ENCODE measurements around the gene TNFRSF18.

Gene TNFRSF18

DNA sequence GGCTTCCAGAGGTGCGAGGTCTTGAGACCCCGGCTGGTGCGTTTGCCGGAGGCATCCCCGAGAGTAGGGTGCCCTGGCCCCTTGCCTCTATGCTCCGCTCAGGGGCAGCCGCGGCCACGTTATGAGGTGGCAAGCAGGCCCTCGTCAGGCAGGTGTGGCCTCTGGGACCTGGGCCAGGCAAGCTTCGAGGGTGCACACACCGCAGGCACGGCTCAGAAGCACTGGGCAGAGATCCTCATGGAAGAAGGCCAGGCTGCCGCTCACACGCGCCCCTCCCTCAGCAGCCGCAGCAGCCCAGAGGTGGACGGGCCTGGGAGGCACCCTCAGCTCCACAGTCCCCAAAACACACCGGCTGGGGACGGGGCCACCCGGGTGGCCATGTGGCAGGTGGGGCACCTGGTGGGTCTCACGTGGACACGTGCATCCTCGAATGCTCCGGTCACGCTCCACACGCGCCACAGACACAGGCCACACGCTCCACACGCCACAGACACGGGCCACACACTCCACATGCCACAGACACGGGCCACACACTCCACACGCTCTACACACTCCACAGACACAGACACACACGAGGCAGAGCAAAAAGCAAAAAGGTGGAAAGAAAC is 18.9 kb upstream of the TNFRSF18 start:
- Histone ChIP-seq H3K9me3 (ENCODE audit: control insufficient read depth, insufficient read depth, low read length) (no peaks in the 10 kb centered on the region), H3K4me2 (ENCODE audit: low read length) (no peak overlapping the region), H3K4me1 (ENCODE audit: control insufficient read depth, low read length) (peaks cover 7% of the 10 kb centered on the region), H3K79me2 (ENCODE audit: control insufficient read depth, low read length) (peaks cover 60% of the 10 kb centered on the region), H3K4me3 (ENCODE audit: low read length) (no peak overlapping the region), H4K20me1 (ENCODE audit: control insufficient read depth, insufficient read depth, low read depth, low read length) (no peaks in the 10 kb centered on the region; the same call in 1 of the 2 replicates), H3F3A (ENCODE audit: control insufficient read depth, insufficient read depth) (no peaks in the 10 kb centered on the region), H3K9me2 (replicated peaks; ENCODE audit: control insufficient read depth, low read length) (no peaks in the 10 kb centered on the region), H3K36me3 (ENCODE audit: control insufficient read depth, low read length) (peaks cover 84% of the 10 kb centered on the region), H3K27me3 (ENCODE audit: control insufficient read depth, low read length) (no peaks in the 10 kb centered on the region), H3K27ac (ENCODE audit: low read depth, low read length) (no peak overlapping the region)
- TF ChIP-seq, protein P1, sequence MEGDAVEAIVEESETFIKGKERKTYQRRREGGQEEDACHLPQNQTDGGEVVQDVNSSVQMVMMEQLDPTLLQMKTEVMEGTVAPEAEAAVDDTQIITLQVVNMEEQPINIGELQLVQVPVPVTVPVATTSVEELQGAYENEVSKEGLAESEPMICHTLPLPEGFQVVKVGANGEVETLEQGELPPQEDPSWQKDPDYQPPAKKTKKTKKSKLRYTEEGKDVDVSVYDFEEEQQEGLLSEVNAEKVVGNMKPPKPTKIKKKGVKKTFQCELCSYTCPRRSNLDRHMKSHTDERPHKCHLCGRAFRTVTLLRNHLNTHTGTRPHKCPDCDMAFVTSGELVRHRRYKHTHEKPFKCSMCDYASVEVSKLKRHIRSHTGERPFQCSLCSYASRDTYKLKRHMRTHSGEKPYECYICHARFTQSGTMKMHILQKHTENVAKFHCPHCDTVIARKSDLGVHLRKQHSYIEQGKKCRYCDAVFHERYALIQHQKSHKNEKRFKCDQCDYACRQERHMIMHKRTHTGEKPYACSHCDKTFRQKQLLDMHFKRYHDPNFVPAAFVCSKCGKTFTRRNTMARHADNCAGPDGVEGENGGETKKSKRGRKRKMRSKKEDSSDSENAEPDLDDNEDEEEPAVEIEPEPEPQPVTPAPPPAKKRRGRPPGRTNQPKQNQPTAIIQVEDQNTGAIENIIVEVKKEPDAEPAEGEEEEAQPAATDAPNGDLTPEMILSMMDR (IDR thresholded peaks at IDR 0.05; ENCODE audit: low read depth, low read length, poor library complexity, severe bottlenecking) = no peak
- TF ChIP-seq EZH2phosphoT487 (IDR thresholded peaks at IDR 0.05; ENCODE audit: borderline replicate concordance, low read length) = no peak

DNA sequence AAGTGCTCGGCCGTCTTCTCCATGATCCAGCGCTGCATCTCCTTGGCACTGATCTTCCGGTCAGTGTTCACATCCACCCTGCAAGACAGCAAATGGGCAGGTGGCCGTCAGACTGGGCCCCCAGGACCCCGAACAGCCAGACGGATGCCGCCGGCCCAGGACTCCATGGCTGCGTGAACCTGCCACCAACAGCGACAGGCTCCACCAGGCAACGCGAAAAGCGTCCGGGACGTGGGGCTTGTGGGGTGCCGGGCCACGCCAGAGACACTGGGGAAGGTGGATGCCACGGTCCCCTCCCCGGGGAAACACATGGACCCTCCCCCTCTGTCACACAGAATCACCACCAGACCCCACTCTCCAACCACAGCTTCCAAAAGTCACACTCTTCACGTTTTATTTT is 17.5 kb upstream of the TNFRSF18 start:
- H3F3A ChIP-seq (ENCODE audit: control insufficient read depth, insufficient read depth) = no peaks in the 10 kb centered on the region
- no peaks in the 10 kb centered on the region for H4K20me1 ChIP-seq (ENCODE audit: control insufficient read depth, insufficient read depth, low read depth, low read length)
- no peaks in the 10 kb centered on the region for H3K9me2 ChIP-seq (replicated peaks; ENCODE audit: control insufficient read depth, low read length)
- no peaks in the 10 kb centered on the region for H3K4me1 ChIP-seq (ENCODE audit: control insufficient read depth, low read length)
- H3K4me2 ChIP-seq (ENCODE audit: low read length) = no peak overlapping the region
- peaks cover 46% of the 10 kb centered on the region for H3K79me2 ChIP-seq (ENCODE audit: control insufficient read depth, low read length)
- H3K4me3 ChIP-seq (ENCODE audit: low read length) = no peak overlapping the region
- no peaks in the 10 kb centered on the region for H3K27me3 ChIP-seq (ENCODE audit: control insufficient read depth, low read length)
- H3K9me3 ChIP-seq (ENCODE audit: control insufficient read depth, insufficient read depth, low read length) = no peaks in the 10 kb centered on the region
- H3K36me3 ChIP-seq (ENCODE audit: control insufficient read depth, low read length) = peaks cover 77% of the 10 kb centered on the region
- H3K27ac ChIP-seq (ENCODE audit: low read depth, low read length) = no peak overlapping the region
- no peak for TF ChIP-seq EZH2phosphoT487 (IDR thresholded peaks at IDR 0.05; ENCODE audit: borderline replicate concordance, low read length)
- TF ChIP-seq, protein P1 (IDR thresholded peaks at IDR 0.05; ENCODE audit: low read depth, low read length, poor library complexity, severe bottlenecking) = no peak

DNA sequence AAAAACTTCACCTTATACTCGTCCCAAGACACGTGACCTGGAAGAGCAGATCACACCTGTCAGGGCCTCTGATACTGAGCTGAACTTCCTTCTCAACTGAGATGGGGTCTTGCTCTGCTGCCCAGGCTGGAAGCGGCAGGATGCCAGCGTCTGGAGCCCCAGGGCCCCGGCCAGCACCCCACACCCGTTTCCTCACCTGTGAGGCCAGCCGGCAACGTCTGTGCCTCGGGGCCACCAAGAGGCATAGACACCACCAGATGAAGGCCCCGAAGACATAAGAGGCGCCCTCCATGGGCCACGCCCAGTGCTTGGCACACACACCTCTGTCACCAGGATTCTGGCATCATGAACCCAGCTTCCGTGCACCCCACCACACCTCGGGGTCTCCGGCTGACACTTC is 16.9 kb upstream of the TNFRSF18 start:
- Histone ChIP-seq H3K79me2 (ENCODE audit: control insufficient read depth, low read length) (peaks cover 40% of the 10 kb centered on the region), H3K27me3 (ENCODE audit: control insufficient read depth, low read length) (no peaks in the 10 kb centered on the region), H4K20me1 (ENCODE audit: control insufficient read depth, insufficient read depth, low read depth, low read length) (no peaks in the 10 kb centered on the region), H3K9me2 (replicated peaks; ENCODE audit: control insufficient read depth, low read length) (no peaks in the 10 kb centered on the region), H3K4me2 (ENCODE audit: low read length) (no peak overlapping the region), H3F3A (ENCODE audit: control insufficient read depth, insufficient read depth) (no peaks in the 10 kb centered on the region), H3K27ac (ENCODE audit: low read depth, low read length) (no peak overlapping the region), H3K9me3 (ENCODE audit: control insufficient read depth, insufficient read depth, low read length) (no peaks in the 10 kb centered on the region), H3K4me3 (ENCODE audit: low read length) (no peak overlapping the region), H3K36me3 (ENCODE audit: control insufficient read depth, low read length) (peaks cover 75% of the 10 kb centered on the region), H3K4me1 (ENCODE audit: control insufficient read depth, low read length) (no peaks in the 10 kb centered on the region)
- no peak for TF ChIP-seq EZH2phosphoT487 (IDR thresholded peaks at IDR 0.05; ENCODE audit: borderline replicate concordance, low read length)
- TF ChIP-seq, protein P1 (IDR thresholded peaks at IDR 0.05; ENCODE audit: low read depth, low read length, poor library complexity, severe bottlenecking) = no peak

Measured in DOHH2 (cell line).